HepG2 (cell line): ENCODE measurements around the gene PUS1. TPM values are rescaled to one million over a fixed set of nuclear protein-coding genes. Genes with fewer than 3 reads are reported as not detected.

Experiments
- ARNT ChIP-seq: fragments of 450-650 bp; IDR thresholded peaks from 2 replicates; pipeline ENCODE4 v1.6.1; 2017
- ELF3 ChIP-seq: IDR thresholded peaks from 2 replicates; pipeline ENCODE4 v1.6.1; 2016; ENCODE audit warnings: missing genetic modification reagents, missing compliant biosample characterization
- KLF16 ChIP-seq, 2 experiments: sonication (generic) in 1 of 2; formaldehyde crosslinking in 1 of 2; IDR thresholded peaks; 2 replicates each; pipeline versions ENCODE4 v1.6.1 to v1.8.0; 2016 to 2023; ENCODE audit warnings: missing genetic modification reagents in 2 of 2, missing compliant biosample characterization in 1 of 2
- MBNL3 ChIP-seq: fragments of 250-450 bp; sonication (Bioruptor Pico); conservative IDR thresholded peaks from 2 replicates; pipeline ENCODE4 v1.8.0; 2022; ENCODE audit warnings: mild to moderate bottlenecking, inconsistent platforms
- NONO ChIP-seq, 2 experiments: fragments of 450-650 bp in 1 of 2; sonication (generic) in 1 of 2; formaldehyde crosslinking in 1 of 2; IDR thresholded peaks in 1 of 2; conservative IDR thresholded peaks in 1 of 2; 2 replicates each; pipeline versions ENCODE4 v1.6.1 to v1.8.0; 2017 to 2022; ENCODE audit warnings: mild to moderate bottlenecking in 1 of 2, missing genetic modification reagents in 1 of 2, moderate library complexity in 1 of 2
- SMAD1 ChIP-seq: sonication (generic); formaldehyde crosslinking; IDR thresholded peaks from 2 replicates; pipeline ENCODE4 v1.4.0; 2020; ENCODE audit warnings: missing genetic modification reagents, low read depth, mild to moderate bottlenecking, borderline replicate concordance
- SNAPC4 ChIP-seq: sonication (generic); formaldehyde crosslinking; IDR thresholded peaks from 2 replicates; pipeline ENCODE4 v1.4.0; 2020; ENCODE audit warnings: mild to moderate bottlenecking, missing genetic modification reagents
- ZNF124 ChIP-seq: sonication (generic); formaldehyde crosslinking; IDR thresholded peaks from 2 replicates; pipeline ENCODE4 v1.4.0; 2020; ENCODE audit warnings: missing genetic modification reagents
- ZNF256 ChIP-seq: sonication (generic); formaldehyde crosslinking; conservative IDR thresholded peaks from 2 replicates; pipeline ENCODE4 v1.4.0; 2020; ENCODE audit warnings: missing genetic modification reagents
- ZNF446 ChIP-seq: sonication (generic); formaldehyde crosslinking; IDR thresholded peaks from 2 replicates; pipeline ENCODE4 v1.5.0; 2020; ENCODE audit warnings: mild to moderate bottlenecking, missing genetic modification reagents
- polyA plus RNA-seq, 8 experiments: library from polyadenylated mRNA; depleted of rRNA in 3 of 8; stranded (reverse) in 7 of 8; unstranded in 1 of 8; fragments of >200 nt; fragmentation: Illumina TruSeq in 4 of 8; extraction: Trizol in 4 of 8; gene quantifications; 2 replicates each; pipeline versions ENCODE4 v1.2.1 to v1.2.3, GENCODE V29; 2011 to 2016; ENCODE audit warnings: low read depth in 4 of 8, missing spikeins in 1 of 8, mixed read lengths in 1 of 8; ENCODE audit not compliant: insufficient read depth in 1 of 8
- total RNA-seq, 5 experiments: library from RNA; depleted of rRNA; stranded (reverse); fragments of >200 nt; fragmentation: Illumina TruSeq; extraction: Trizol; gene quantifications; 2 replicates each; pipeline ENCODE4 v1.2.3, GENCODE V29; 2016; ENCODE audit warnings: low read depth in 1 of 5
- TF ChIP-seq, protein P1 (sequence below): sonication (generic); formaldehyde crosslinking; IDR thresholded peaks from 2 replicates; pipeline ENCODE4 v1.5.1; 2020; ENCODE audit warnings: mild to moderate bottlenecking, moderate library complexity, missing genetic modification reagents

PUS1 gene
- total and polyA plus RNA-seq, 2 of the 13 experiments (the other 11 are each of a cell fraction or from before 2014, with no cell fraction given) = 19.2 to 24.7 TPM

DNA sequence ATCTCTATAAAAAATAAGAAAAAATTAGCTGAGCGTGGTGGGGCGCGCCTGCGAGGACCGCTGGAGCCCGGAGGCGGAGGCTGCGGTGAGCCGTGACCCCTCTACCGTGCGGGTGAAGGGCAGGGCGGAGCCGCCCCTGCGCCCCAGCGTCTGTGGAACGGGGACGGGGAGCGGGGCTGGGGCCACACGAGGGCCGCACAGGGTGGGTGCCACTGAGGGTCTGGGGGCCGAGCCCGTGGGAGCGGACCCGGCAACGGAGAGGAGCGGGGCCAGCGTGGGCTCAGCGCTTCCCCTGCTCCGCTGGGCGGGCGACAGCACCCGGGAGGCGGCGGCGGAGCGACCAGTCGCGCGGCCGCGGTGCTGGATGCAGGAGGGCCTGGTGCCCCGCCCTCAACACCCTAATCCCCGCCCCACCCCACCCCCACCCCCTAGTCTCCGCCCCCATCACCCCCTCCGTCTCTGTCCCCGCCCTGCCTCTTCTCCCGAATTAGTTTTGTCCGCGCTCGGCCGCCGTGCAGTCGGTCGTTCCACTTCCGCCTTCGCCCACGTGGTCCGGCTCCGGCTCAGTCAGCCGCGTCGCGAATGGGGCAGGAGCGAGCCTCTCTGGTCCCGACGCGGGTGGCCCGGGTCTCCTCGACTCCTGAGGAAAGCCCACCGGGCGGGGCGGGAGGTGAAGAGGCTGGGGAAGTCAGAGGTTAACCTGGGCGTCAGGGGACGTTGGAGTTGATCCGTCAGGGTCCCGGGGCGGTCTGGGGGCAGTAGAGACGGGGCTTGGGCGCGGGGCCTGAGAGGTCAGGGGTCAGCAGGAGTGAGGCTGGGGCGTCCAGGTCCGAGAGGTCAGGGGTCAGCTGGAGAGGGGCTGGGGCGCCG is at the start of gene PUS1 (continued):
- TF ChIP-seq SNAPC4 (CRISPR knock-in tag) (no peak; the same call in 1 of the 2 replicates), ZNF256 (CRISPR knock-in tag) (0 out of 2 replicates have a peak, but pooled peaks have one; percentile 34), ZNF124 (no peak; the same call in 1 of the 2 replicates), ZNF446 (peak; percentile 20; the same call in 1 of the 2 replicates), KLF16 (CRISPR knock-in tag; IDR thresholded peaks at IDR 0.05) (peak in 1 of 2 experiments; percentile 72; a peak in 1 of 4 replicates), ELF3 (CRISPR knock-in tag) (peak; percentile 78), NONO (IDR thresholded peaks at IDR 0.05) (no peak), NONO (CRISPR knock-in tag; conservative IDR thresholded peaks at IDR 0.05) (peak; percentile 96), ARNT (no peak), SMAD1 (CRISPR knock-in tag) (no peak), MBNL3 (no peak)
- TF ChIP-seq, protein P1, sequence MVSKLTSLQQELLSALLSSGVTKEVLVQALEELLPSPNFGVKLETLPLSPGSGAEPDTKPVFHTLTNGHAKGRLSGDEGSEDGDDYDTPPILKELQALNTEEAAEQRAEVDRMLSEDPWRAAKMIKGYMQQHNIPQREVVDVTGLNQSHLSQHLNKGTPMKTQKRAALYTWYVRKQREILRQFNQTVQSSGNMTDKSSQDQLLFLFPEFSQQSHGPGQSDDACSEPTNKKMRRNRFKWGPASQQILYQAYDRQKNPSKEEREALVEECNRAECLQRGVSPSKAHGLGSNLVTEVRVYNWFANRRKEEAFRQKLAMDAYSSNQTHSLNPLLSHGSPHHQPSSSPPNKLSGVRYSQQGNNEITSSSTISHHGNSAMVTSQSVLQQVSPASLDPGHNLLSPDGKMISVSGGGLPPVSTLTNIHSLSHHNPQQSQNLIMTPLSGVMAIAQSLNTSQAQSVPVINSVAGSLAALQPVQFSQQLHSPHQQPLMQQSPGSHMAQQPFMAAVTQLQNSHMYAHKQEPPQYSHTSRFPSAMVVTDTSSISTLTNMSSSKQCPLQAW (CRISPR knock-in tag) = peak; percentile 70; the same call in 1 of the 2 replicates
